Measurements from ENCODE around the gene PLPPR4.
A peak's percentile ranks its signal among the peaks of the same experiment; 100 is the strongest.
"Not testable (repeated sequence)": the region's sequence is repeated elsewhere in the genome, so short reads cannot be mapped to it uniquely, and the experiment has no call there.

The PLPPR4 gene

DNA sequence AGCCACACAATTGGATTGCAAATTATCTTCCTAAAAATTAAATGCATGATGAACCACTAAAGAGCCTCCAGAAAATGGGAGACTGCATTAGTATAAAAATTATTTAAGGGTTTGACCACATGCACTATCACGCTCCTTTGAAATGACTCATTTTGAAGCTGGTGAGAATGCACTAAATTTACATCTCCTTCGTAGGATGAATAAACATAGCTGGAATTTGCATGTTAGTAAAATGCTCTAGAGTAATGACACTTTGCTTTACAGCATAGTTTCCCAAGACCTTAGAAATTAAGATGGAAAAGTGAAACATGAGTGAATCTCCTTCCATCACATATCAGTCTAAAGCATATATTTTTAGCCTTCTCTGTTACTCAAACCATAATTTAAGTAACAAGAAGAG, 2.4 kb downstream of the PLPPR4 start:
- DNase-seq (ENCODE audit: low read depth in 2 of 2): peak; percentile 53 to 57

GRCh38 chr1:99268021-99268420, 3.7 kb downstream of the PLPPR4 start:
- DNase-seq (ENCODE audit: low read depth in 2 of 2): no peak

DNA sequence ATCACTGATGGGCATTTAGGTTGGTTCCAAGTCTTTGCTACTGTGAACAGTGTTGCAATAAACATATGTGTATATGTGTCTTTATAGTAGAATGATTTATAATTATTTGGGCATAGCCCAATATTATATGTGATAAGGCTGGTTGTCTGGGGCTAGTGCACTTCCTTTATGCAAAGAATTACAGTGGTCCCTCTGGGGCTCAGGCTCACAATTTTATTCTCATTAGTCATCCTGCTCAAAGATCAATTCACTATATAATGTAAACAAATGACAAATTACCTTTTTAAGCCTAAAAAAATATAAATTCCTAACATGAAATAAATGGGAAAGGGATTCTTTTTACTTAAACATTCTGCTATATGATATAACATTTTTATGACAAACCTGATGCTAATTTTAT, 5.0 kb downstream of the PLPPR4 start:
- DNase-seq (ENCODE audit: low read depth in 2 of 2): no peak

- DNase-seq (ENCODE audit: low read depth in 2 of 2): no peak
Observed at GRCh38 chr1:99270646-99271045, 6.4 kb downstream of the PLPPR4 start.

GRCh38 chr1:99271249-99271648, 7.0 kb downstream of the PLPPR4 start:
- DNase-seq (ENCODE audit: low read depth in 2 of 2): no peak

- DNase-seq (ENCODE audit: low read depth in 2 of 2): no peak
Observed at GRCh38 chr1:99277066-99277465, 12.8 kb downstream of the PLPPR4 start.

GRCh38 chr1:99279525-99279924, 15.2 kb downstream of the PLPPR4 start:
- no peak for DNase-seq (ENCODE audit: low read depth in 2 of 2)

GRCh38 chr1:99281105-99281504, 16.8 kb downstream of the PLPPR4 start:
- no peak for DNase-seq (ENCODE audit: low read depth in 2 of 2)

DNA sequence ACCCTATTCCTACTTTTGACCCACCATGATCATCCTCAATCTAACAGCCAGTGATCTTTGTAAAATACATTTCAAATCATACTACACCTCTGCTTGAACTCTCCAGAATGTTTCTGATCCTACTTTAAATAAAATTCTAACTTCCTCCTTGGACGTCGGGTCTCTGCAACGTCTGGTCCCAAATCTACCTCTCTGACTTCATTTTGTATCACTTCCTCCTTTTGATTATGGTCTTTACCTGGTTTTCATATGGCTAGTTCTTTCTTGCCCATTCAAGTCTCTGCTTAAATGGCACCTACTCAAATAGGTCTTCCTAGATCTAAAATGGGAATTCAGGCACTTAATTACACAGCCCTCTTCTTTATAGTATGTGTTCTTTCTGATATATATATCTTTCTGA, 18.2 kb downstream of the PLPPR4 start:
- DNase-seq (ENCODE audit: low read depth in 2 of 2): no peak

DNA sequence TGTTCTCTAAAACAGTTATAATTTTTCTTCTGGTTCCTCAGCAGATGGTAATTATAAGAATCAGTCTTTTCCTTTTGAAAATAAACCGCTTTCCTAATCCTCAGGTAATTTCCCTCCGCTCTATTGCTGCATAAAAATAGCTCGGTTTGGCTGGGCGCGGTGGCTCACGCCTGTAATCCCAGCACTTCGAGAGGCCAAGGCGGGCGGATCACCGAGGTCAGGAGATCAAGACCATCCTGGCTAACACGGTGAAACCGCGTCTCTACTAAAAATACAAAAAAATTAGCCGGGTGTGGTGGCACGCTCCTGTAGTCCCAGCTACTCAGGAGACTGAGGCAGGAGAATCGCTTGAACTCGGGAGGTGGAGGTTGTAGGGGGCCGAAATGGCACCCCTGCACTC, 19.2 kb downstream of the PLPPR4 start:
- DNase-seq (ENCODE audit: low read depth in 2 of 2): not testable (repeated sequence)

- no peak for DNase-seq (ENCODE audit: low read depth in 2 of 2)
Observed at GRCh38 chr1:99292886-99293285, 28.6 kb downstream of the PLPPR4 start.

GRCh38 chr1:99297923-99298322, 33.6 kb downstream of the PLPPR4 start:
- no peak for DNase-seq (ENCODE audit: low read depth in 2 of 2)

- no peak for DNase-seq (ENCODE audit: low read depth in 2 of 2)
Observed at GRCh38 chr1:99304725-99305282, 40.5 kb downstream of the PLPPR4 start.

DNA sequence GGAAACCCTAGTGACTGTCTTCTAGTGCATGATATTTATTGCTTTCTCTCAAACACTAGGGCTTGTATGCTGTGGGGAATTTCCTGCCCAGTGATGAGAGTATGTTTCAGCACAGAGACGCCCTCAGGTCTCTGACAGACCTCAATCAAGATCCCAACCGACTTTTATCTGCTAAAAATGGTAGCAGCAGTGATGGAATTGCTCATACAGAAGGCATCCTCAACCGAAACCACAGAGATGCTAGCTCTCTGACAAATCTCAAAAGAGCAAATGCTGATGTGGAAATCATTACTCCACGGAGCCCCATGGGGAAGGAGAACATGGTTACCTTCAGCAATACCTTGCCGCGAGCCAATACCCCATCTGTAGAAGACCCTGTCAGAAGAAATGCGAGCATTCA, 41.3 kb downstream of the PLPPR4 start:
- peak in 1 of 2 experiments; percentile 3 for DNase-seq (ENCODE audit: low read depth in 2 of 2)

- no peak for DNase-seq (ENCODE audit: low read depth in 2 of 2)
Observed at GRCh38 chr1:99306056-99306455, 41.8 kb downstream of the PLPPR4 start.

DNA sequence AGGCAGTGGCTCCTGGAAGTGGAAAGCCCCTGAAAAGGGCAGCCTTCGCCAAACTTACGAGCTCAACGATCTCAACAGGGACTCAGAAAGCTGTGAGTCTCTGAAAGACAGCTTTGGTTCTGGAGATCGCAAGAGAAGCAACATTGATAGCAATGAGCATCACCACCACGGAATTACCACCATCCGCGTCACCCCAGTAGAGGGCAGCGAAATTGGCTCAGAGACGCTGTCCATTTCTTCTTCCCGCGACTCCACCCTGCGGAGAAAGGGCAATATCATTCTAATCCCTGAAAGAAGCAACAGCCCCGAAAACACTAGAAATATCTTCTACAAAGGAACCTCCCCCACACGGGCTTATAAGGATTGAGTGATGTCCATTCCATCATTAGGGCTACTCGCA, 42.4 kb downstream of the PLPPR4 start:
- no peak for DNase-seq (ENCODE audit: low read depth in 2 of 2)

DNA sequence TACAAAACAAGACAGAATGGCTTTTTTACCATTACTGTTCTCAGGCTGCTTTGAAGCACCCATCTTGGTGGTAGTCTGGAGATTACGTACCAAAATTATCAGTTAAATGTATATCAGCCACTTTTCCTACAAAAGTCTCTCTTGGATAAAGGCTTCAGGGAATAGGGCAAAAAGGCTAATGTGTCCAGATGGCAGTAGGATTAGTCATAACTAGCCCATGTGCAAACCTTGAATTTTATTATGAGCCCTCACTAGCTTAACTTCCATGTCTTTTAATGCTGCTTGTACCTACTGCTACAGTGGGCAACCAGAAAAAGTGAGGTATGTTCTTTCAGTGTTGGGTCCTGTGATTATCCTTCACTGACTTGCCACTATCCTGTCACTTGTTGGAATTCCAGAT, 51.0 kb downstream of the PLPPR4 start:
- DNase-seq (ENCODE audit: low read depth in 2 of 2): no peak

DNA sequence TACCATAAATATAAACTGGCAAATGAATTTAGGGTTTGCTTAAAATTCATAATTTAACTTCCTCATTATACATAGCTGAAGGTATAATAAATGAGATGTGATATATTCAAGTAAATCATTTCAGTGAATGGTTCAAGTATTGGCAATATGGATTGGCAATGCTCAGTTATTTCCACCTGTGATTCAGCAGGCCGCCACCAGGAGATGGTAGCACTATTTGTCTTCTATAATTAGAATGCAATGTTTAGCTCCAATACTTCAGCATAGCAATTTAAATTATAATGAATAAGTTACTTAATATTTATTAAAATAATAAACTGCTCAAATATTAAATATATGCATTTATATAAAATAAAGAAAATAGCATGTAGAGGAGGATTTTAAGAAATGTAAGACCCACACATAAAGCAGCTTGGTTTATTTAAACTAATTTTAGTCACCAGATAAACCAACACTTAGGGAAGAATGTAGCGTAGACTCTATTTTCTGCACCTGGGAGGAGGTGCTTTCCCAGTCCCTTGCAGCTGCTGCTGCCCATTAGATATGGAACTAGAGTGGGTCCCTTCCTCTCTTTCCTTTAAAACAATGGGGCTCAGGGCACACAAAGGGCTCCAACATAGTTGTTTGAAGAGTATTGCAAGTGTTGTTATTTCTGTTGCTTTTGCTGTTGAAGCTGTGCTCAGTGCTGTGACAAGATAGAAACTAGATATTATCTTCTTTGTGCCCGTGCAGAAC, 62.1 kb downstream of the PLPPR4 start:
- no peak for DNase-seq (ENCODE audit: low read depth in 2 of 2)

DNA sequence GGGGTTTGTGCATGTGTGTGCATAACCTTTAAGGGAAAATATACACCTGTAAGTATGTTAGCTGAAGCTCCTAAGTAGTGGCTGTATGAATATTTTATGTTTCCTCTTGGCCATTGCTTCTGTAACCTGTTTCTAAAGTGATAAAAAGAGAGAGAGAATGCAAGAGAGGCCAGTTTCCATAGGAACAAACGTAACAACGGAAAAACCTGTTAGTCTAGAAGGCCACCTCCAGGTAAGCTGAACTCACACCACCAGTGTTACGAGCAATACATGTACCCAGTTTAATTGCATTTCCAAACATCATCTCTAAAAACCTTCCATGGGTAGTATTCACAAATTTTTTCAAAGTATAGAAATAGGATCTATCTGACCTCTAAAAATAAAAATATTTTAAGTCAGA, 63.1 kb downstream of the PLPPR4 start:
- no peak for DNase-seq (ENCODE audit: low read depth in 2 of 2)

- no peak for DNase-seq (ENCODE audit: low read depth in 2 of 2)
Observed at GRCh38 chr1:99328171-99328570, 63.9 kb downstream of the PLPPR4 start.

DNA sequence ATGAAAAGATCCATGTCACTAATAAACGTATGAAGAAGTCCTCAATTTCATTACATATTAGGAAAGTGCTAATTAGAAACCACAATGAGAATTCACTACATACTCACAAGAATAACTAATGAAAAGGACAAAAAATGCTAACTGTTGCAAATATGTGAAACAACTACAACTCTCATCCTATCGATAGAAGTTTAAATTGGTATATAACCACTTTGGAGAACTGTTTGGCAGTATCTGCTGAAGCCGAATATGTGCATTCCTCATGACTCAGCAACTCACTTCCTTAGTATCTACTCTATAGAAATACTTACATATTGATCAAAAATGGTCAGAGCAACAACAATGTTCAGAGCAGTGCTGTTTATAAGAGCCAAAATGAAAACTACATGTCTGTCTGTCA, 66.8 kb downstream of the PLPPR4 start:
- DNase-seq (ENCODE audit: low read depth in 2 of 2): no peak

DNA sequence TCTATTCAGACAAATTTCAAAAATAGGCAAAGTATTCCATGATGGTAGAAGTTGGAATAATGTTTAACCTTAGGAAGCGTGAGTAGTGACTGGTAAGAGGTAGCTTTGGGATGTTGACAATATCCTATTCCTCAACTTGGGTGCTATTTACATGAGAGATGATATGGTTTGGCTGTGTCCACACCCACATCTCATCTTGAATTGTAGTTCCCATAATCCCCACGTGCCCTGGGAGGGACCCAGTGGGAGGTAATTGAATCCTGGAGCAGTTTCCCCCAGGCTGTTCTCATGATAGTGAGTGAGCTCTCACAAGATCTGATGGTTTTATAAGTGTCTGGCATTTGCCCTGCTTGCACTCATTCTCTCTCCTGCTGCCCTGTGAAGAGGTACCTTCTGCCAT, 67.3 kb downstream of the PLPPR4 start:
- DNase-seq (ENCODE audit: low read depth in 2 of 2): no peak

DNA sequence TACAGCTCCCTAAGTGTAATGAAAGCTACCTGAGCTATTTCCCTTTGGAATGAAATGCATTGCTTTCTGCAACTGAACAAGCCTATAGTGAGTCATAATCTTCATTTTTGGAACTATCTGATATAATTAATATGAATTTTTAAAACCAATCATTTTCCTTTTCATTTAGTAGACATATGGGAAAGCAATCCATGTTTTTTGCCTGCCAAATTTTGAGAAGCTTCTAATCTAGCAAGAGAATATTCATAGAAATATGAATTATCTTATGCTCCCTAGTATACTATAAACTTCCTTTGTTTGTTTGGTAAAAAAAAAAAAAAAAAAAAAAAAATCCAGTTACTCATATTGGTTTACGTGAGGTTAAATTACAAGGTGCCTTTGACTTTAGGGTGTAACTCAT, 68.3 kb downstream of the PLPPR4 start:
- DNase-seq (ENCODE audit: low read depth in 2 of 2): no peak

- no peak for DNase-seq (ENCODE audit: low read depth in 2 of 2)
Observed at GRCh38 chr1:99334991-99335390, 70.7 kb downstream of the PLPPR4 start.

Measured in fibroblast of skin of left biceps (primary cell).